SK-N-MC (cell line): ENCODE results near the gene PDZRN3.
"Not testable (repeated sequence)": the region's sequence is repeated elsewhere in the genome, so short reads cannot be mapped to it uniquely, and the experiment has no call there.

Source experiments
- EZH2 ChIP-seq: fragments of 200-600 bp; sonication (generic); IDR thresholded peaks from one replicate; pipeline ENCODE4 v1.6.1; 2017; ENCODE audit warnings: antibody characterized with exemption
- FOXP2 ChIP-seq: optimal IDR thresholded peaks from 2 replicates; pipeline ENCODE3; 2011; ENCODE audit warnings: mild to moderate bottlenecking, moderate library complexity; ENCODE audit not compliant: insufficient read depth; ENCODE audit errors: extremely low read length, control extremely low read depth
- POLR2AphosphoS5 ChIP-seq: IDR thresholded peaks from 2 replicates; pipeline ENCODE4 v1.6.1; 2012; ENCODE audit warnings: mild to moderate bottlenecking, low read depth, low read length, borderline replicate concordance

DNA sequence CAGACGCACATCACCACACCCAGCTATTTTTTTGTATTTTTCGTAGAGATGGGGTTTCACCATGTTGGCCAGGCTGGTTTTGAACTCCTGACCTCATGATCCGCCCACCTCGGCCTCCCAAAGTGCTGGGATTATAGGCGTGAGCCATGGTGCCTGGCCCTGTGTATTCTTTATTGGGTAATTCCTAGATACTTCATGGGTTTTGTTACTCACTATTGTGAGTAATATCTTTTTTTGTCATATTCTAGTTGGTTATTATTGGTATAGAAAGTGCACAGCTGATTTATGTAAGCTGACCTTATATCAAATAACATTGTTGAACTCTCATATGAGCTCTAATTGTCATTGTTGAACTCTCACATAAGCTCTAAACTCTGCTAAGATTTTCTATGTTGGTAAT lies 160.6 kb downstream of the PDZRN3 start:
- TF ChIP-seq EZH2, POLR2AphosphoS5, FOXP2: not testable (repeated sequence)
